EH (cell line): Measurements from ENCODE around the gene MGAT1.
"Not testable (repeated sequence)": the region's sequence is repeated elsewhere in the genome, so short reads cannot be mapped to it uniquely, and the experiment has no call there.

Source experiments
- DNase-seq: peaks from one replicate; pipeline ENCODE4 v3.0.0-alpha.2; 2015; ENCODE audit warnings: low read depth

MGAT1 gene

DNA sequence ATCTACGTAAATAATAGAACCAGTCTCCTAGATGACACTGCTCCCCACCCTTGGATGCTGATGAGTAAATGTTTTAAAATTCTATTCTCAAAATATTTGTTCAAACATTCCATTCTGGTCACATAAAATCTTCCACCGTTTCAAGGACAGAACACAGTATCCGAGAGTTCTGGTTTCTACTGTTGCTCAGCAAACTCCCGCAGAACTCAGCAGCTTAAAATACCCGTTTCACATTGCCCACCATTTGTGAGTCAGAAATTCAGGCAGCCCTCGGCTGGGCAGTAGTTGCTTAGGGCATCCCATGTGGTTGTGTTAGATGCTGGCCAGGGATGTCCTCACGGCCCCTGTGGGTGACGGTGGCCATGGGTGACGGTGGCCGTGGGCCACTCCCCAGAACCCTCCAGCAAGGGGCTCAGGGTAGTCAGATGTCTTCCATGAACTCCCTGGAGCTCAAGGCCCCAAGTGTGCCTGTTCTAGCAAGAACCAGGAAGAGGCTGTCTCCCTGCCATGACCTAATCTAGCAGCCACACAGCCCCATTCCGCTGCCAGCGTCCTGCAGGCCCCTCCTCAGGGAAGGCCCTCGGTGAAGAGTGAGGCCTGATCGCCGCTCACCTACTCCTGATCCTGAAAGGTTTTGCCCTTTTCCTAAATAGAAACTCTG is 17.4 kb downstream of the MGAT1 start:
- DNase-seq, result peak; percentile 93

DNA sequence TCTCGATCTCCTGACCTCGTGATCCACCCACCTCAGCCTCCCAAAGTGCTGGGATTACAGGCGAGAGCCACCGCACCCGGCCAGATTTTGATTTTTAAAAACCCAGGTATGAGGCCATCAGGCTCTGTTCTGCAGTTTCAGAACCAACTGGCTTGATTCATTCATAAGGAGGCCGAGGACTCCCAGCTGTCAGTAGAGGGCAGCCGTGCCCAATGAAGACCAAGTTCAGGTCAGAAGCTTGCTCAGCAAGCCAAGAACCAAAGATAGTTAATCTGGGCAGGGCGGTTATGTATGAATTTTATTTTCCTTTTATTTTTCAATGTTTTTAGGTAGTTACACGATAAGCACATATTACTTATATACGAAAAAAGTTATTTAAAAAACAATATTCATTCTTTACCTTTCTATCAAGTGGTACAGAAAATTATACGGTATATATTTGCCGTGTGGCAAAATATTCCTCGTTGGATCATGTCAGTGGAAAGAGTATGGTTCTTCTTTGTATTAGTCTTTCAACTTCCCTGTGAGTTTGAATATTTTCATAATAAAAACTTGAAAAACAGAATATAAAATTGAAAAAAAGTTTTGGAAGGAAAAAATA is 18.0 kb downstream of the MGAT1 start:
- peak; percentile 87 for DNase-seq

DNA sequence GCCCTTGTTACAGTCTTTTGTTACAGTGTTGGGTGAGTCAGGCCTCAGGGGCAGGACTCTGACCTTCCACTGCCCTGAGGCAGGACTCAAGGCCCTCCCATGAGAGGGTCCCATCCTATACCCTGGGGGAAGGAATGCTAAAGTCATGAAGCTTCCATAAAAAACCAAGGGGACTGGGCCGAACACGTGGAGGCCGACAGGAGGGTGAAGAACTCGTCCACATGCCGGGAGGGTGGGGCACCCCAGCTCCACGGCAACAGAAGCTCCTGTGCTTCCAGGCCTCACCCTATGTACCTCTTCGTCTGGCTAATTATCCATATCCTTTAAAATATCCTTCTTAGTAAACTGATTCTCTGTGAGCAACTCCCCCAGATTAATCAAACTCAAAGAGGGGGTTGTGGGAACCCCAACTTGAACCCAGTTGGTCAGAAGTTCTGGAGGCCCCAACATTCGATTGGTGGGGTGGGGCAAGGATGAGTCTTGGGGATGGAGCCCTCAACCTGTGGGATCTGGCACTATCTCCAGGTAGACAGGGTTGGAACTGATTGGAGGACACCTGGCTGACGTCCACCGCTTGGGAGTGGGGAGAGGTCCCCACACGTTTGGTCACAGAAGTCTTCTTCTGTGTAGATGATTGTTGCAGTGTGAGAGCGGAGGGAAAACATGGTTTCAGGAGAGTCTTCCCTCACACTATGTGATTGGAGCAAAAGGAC is 19.1 kb downstream of the MGAT1 start:
- no peak for DNase-seq

DNA sequence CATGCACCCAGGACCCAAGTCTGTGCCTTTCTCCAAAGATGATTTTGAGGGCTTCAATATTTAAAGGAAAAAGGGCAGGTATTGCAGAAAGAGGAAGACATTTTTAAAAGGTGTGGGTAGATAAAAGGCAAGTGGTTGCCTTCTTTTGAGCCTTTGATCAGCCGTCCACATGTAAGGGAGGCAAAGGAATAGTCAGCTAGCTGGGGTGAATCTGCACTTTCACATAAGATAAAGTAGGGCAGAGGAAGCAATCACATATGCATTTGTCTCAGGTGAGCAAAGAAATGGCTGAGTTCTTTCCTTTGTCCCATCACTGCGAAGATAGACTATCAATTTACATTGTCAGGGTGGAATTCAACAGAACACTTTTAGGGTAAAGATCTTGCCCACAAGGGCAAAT is 19.9 kb downstream of the MGAT1 start:
- DNase-seq, result no peak

DNA sequence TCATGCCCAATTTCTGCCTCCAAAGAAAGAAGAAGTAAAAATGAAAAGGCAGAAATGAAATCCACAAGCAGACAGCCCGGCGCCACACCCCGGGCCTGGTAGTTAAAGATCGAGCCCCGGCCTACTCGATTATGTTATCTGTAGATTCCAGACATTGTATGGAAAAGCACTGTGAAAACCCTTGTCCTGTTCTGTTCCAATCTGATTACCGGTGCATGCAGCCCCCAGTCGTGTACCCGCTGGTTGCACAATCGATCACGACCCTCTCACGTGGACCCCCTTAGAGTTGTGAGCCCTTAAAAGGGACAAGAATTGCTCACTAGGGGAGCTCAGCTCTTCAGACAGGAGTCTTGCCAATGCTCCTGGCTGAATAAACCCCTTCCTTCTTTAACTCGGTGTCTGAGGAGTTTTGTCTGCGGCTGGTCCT is 20.7 kb downstream of the MGAT1 start:
- DNase-seq, result not testable (repeated sequence)

DNA sequence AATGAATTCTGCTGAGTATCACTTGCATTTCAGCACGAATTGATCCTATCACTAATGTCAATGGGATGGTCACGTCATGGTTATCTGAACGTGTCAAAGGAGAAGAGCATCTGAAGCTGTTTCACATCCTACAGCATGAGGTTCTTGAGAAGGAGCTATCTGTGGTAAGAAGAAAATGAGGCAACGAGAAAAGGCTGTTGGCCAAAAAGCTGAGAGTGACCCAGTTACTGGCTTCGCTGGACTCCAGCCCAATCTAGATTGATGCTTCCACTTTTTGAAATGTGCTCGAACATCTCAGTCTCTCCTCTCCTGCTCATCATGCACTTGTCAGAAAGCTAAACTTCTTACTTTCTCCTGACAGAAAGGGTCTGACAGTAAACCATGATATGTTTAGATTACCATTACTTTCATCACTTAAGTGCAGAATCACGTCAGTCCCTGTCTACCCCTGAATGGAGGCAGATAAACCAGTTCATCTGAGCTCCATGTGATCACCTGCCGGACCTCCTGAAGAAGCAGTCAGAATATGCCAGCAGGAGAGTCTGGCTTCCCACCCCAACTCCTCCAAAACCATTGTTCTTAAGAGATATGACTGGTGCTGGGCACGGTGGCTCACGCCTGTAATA is 22.5 kb downstream of the MGAT1 start:
- DNase-seq, result no peak

DNA sequence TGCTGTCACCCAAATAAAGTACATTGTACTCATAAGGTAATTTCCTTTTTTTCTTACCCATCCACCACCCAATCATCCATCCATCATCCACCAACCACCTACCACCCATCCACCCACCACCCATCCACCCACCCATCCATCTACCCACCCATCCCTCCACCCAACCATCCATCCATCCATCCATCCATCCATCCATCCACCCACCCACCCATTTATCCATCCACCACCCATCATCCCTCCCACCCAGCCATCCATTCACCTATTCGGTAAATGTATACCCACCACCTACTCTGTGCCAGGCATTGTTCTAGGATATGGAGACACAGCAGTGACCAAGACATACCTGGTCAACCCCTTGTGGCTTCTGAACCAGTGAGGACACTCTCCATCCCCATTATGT is 25.1 kb downstream of the MGAT1 start:
- DNase-seq, result no peak

DNA sequence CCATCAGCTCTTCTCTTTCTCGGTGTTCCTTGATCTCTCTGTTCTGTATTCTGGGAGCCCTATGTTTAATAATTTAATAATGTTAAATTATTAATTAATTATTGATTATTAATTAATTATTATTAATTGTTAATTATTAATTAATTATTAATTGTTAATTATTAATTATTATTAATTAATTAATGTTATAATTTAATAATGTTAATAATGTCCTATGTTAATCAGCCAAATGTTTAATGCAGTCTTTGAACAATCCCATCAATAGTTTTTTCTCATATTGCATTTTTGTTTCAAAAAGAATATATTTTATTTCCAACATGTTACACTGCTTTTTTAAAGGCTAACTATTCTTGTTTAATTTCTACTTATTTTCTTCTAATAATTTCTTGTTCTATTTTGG is 26.2 kb downstream of the MGAT1 start:
- no peak for DNase-seq

DNA sequence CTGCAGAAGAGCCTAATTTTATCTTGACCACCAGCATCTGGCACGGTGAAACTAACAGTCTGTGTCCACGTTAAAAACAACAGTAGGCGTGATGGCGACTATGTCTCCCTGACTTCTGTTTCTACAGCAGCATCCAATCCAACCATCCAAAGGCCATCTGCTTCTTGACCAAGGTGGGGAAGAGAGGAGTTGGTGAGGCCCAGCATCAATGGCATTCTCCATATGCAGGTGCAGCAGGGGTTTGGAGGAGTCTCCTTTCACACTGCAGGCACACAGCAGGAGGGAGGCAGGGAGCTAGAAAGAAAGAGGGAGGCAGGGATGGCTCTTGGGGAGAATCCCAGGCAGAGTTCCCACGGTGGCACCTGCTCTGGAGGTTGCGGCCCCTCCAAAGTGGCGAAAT is 27.0 kb downstream of the MGAT1 start:
- no peak for DNase-seq

DNA sequence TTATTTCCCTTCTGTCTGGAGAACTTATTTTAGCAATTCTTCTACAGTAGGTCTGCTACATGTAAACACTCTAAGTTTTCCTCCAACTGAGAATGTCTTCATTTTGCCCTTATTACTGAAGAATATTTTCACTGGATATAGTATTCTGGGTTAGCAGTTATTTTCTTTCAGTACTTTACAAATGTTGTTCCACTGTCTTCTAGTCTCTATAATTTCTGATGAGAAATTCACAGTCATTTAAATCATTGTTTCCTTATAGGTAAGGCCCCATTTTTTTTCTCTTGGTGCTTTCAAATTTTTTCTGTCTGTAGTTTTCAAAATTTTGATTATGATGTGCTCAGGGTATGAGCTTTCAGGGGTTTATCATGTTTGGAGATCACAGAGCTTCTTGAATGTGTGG is 30.8 kb downstream of the MGAT1 start:
- no peak for DNase-seq

DNA sequence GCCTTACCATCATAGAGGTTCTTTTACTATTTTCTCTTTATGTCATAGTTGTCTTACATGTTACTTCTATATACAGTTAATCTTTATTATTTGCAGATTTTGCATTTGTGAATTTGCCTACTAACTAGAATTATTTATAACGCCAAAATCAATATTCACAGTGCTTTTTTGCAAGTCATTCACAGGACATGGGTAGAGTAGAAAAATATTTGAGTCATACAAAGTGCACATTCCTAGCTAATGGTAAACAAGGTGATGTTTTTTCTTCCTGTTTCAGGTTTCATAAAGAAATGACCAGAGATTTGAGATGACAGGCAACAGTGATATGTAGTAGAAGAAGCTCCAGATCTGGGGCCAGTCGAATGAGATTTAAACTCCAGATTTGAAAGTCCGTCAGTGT is 32.8 kb downstream of the MGAT1 start:
- no peak for DNase-seq

DNA sequence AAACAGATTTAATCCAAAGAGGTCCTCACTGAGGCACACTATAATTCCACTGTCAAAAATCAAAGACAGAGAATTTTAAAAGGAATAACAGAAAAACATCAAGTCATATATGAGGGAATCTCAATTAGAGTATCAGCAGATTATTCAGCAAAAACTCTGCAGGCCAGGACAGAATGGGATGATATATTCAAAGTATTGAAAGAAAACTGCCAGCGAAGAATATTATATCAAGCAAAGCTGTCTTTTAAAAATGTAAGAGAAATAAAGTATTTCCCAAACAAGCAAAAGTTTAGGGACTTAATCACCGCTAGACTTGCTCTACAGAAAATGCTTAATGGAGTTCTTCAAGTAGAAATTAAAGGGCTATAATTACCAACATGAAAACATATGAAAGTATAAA is 47.0 kb downstream of the MGAT1 start:
- DNase-seq, result no peak

DNA sequence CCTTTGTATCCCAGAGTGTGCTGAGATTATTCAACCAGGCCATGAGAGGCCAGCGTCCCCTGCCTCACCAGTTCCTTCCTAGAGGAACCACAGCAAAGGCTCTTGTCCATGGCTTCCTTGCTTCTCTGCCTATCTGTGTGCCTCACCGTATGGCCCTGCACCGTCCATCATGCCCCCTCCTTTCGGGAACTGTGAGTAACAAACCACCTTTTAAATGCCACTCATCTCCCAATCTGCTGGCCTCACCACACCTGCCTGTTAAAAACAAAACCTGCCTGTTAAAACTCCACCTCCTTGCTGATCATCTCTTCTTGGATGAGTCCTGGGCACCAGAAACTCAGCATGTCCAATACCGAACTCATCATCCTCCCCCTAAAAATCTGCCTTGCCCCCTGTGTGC is 58.4 kb downstream of the MGAT1 start:
- DNase-seq, result no peak

DNA sequence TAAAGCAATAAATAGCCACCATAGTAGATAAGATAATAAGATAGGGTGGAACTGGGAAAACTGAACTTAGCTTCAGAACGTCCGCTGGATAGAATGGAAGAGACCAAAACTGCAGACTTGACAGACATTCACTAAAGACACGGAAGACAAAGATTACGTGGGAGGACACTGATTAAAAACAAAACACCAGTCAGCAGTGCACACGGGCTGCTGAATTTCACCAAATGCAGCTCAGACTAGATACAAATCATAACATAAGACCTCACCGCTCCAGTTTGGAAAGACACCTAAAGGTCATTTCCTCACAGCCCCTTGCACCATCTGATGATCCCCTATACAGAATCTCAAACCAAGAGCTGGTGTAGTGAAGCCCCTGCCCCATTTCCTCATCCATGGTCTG is 59.9 kb downstream of the MGAT1 start:
- DNase-seq, result no peak

DNA sequence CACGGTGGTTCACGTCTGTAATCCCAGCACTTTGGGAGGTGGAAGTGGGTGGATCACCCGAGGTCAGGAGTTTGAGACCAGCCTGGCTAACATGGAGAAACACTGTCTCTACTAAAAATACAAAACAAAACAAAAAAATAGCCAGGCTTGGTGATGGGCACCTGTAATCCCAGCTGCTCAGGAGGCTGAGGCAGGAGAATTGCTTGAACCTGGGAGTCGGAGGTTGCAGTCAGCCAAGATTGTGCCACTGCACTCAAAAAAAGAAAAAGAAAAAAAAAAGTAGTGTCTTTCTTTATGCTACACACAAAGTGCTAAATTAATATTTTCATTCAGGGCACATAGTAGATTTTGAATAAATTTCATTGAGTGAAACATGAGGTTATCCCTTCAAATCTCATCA is 61.7 kb downstream of the MGAT1 start:
- not testable (repeated sequence) for DNase-seq

DNA sequence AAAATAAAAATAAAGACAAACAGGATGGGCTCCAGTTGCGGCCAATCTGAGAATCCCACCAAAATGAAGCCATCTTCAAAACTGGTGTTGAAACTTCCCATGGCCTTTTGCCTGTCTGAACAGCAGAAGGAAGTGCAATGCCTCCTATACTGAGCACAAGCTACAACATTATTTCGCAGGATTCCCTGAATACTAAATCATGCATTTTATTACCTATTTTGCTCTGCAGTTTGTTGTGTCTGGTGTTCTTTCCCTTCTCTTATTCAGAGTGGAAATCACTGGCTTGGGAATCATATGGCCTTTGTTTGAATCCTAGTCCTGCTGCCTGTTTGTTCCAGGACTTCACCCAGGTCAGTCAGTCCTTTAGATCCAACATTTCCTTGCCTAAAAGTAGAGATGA is 62.6 kb downstream of the MGAT1 start, which contains the start of gene OR2Y1:
OR2Y1 (minus strand) TSS at position 101 of the 400 bp plus-strand sequence; CDS start at position 101, 0 bp downstream.
- DNase-seq, result no peak

DNA sequence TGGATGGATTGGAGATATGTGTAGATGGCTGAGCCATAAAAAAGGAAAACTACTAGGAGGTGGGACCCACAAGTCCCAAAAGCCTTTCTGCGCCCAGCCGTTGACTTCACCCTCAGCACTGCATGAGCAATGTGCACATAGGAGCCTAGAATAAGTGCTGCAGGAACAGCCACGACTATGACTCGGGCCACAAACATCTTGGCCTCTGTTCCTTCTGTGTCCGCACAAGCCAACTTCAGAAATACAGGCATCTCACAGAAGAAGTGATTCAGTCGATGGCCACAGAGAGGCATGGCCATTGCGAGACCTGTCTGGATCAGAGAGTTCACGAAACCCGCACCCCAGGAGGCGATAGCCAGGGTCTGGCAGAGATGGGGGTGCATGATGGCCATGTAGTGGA is 63.3 kb downstream of the MGAT1 start:
- no peak for DNase-seq

DNA sequence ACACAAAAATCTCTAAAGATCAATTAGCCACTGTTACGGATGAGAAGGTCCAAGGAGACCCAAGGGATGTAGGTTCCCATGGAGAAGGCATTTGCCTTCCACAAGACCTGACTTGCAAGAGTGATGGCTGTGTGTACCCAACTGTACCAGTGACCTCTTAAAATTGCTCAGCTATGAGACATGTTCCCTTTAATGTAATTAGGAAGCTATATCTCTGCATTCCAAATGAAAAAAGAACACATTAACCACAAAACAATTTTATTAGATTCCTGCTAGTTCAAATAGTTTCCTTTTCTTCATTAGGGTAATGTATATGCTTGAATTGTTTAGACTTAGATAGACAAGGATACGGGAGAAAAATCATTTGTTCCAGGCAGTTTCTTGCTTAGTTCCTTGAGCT is 66.1 kb downstream of the MGAT1 start:
- no peak for DNase-seq
